HepG2 (cell line): ENCODE data around the gene DAB2IP. TPM values are rescaled to one million over a fixed set of nuclear protein-coding genes. Genes with fewer than 3 reads are reported as not detected.

Experiments
- ATAC-seq: fragments of 200-7000 bp; cut with Tn5 transposase; 3 replicates; pipeline ENCODE4 v1.9.1; 2020; ENCODE audit warnings: mild to moderate bottlenecking, moderate library complexity
- BruUV-seq: library from RNA; stranded (reverse); fragments of 400-500 nt; replicated peaks from 2 replicates; lab custom pipeline; 2021; lab: Mats Ljungman, UMichigan
- CTCF ChIA-PET: fragments of 300-600 bp; formaldehyde crosslinking; extraction: SDS; loops from one replicate; lab custom pipeline; 2021; ENCODE audit warnings: low total read pairs, inconsistent platforms, low intra/inter-chr PET ratio; lab: Yijun Ruan, JAX
- POLR2A ChIA-PET: fragments of 350-600 bp; sonication (Branson Sonifier 250); formaldehyde crosslinking; loops from one replicate; lab custom pipeline; 2020; ENCODE audit warnings: antibody characterized with exemption, inconsistent platforms; lab: Yijun Ruan, JAX
- DNase-seq: peaks from one replicate; pipeline ENCODE4 v3.0.0-alpha.2; 2015; ENCODE audit warnings: low spot score
- FAIRE-seq: peaks from 3 replicates; lab custom pipeline; 2011; peaks lifted over from hg19 to GRCh38; lab: Jason Lieb, UNC
- H2AFZ ChIP-seq: one replicate; pipeline ENCODE4 v1.6.1; 2011; ENCODE audit warnings: low read length, inconsistent platforms
- H3K27ac ChIP-seq: fragments of 300-600 bp; 3 replicates; pipeline ENCODE4 v1.8.0; 2011; ENCODE audit warnings: mixed run types, mild to moderate bottlenecking, mixed read lengths, low read length, inconsistent platforms; ENCODE audit not compliant: insufficient read depth; ENCODE audit errors: extremely low read length
- H3K27me3 ChIP-seq, 2 experiments: fragments of 200-600 bp in 1 of 2; 2 replicates in 1 of 2; 3 replicates in 1 of 2; pipeline versions ENCODE4 v1.6.0 to v1.8.0; 2011; ENCODE audit warnings: low read length in 2 of 2, mild to moderate bottlenecking in 2 of 2, moderate library complexity in 2 of 2, inconsistent platforms in 1 of 2; ENCODE audit not compliant: insufficient read depth in 2 of 2, control insufficient read depth in 1 of 2
- H3K36me3 ChIP-seq, 2 experiments: fragments of 200-600 bp in 1 of 2; replicated peaks in 1 of 2; 2 replicates in 1 of 2; 3 replicates in 1 of 2; pipeline versions ENCODE4 v1.5.1 to v1.8.0; 2011; ENCODE audit warnings: low read length in 2 of 2, inconsistent platforms in 1 of 2; ENCODE audit not compliant: insufficient read depth in 2 of 2, control insufficient read depth in 1 of 2
- H3K4me1 ChIP-seq: 2 replicates; pipeline ENCODE4 v1.5.1; 2012; ENCODE audit warnings: low read length, inconsistent platforms; ENCODE audit not compliant: insufficient read depth
- H3K4me2 ChIP-seq: 2 replicates; pipeline ENCODE4 v1.6.0; 2011; ENCODE audit warnings: low read depth, low read length, inconsistent platforms
- H3K4me3 ChIP-seq, 3 experiments: fragments of 200-600 bp in 1 of 3; sonication (generic), shearing (Covaris generic) in 1 of 3; replicated peaks in 1 of 3; 2 replicates each; pipeline ENCODE4 v1.5.1; 2011 to 2016; ENCODE audit warnings: low read length in 3 of 3, inconsistent platforms in 2 of 3, low read depth in 2 of 3, mild to moderate bottlenecking in 2 of 3, control low read depth in 1 of 3, mixed read lengths in 1 of 3; ENCODE audit not compliant: insufficient read depth in 1 of 3
- H3K79me2 ChIP-seq: one replicate; pipeline ENCODE4 v1.6.1; 2011; ENCODE audit warnings: low read length, inconsistent platforms; ENCODE audit not compliant: insufficient read depth
- H3K9ac ChIP-seq: 2 replicates; pipeline ENCODE4 v1.6.0; 2011; ENCODE audit warnings: mild to moderate bottlenecking, low read depth, low read length, inconsistent platforms; ENCODE audit not compliant: insufficient read depth
- H3K9me3 ChIP-seq: 2 replicates; pipeline ENCODE4 v1.5.1; 2012; ENCODE audit warnings: mild to moderate bottlenecking, low read length
- H4K20me1 ChIP-seq: 2 replicates; pipeline ENCODE4 v1.6.0; 2011; ENCODE audit warnings: inconsistent platforms, mild to moderate bottlenecking, low read length, moderate library complexity; ENCODE audit not compliant: insufficient read depth
- ATAD3A ChIP-seq: sonication (generic); formaldehyde crosslinking; IDR thresholded peaks from 2 replicates; pipeline ENCODE4 v1.4.0; 2020; ENCODE audit warnings: missing genetic modification reagents
- ATF1 ChIP-seq: IDR thresholded peaks from 2 replicates; pipeline ENCODE4 v1.6.1; 2016; ENCODE audit warnings: mild to moderate bottlenecking, control low read depth
- ERF ChIP-seq: IDR thresholded peaks from 2 replicates; pipeline ENCODE4 v1.6.1; 2018; ENCODE audit warnings: missing biosample characterization, missing genetic modification reagents
- HDAC2 ChIP-seq: sonication (generic); formaldehyde crosslinking; IDR thresholded peaks from 2 replicates; pipeline ENCODE4 v1.4.0; 2020; ENCODE audit warnings: missing genetic modification reagents
- KLF9 ChIP-seq: IDR thresholded peaks from 2 replicates; pipeline ENCODE4 v1.6.1; 2016; ENCODE audit warnings: low read depth
- MLLT10 ChIP-seq: sonication (generic); formaldehyde crosslinking; IDR thresholded peaks from 2 replicates; pipeline ENCODE4 v1.4.0; 2020; ENCODE audit warnings: missing genetic modification reagents
- NBN ChIP-seq: fragments of 450-650 bp; conservative IDR thresholded peaks from 2 replicates; pipeline ENCODE4 v1.6.1; 2017
- PHB2 ChIP-seq: fragments of 450-650 bp; IDR thresholded peaks from 2 replicates; pipeline ENCODE4 v1.6.1; 2018; ENCODE audit not compliant: partially characterized antibody
- TEAD2 ChIP-seq: sonication (generic); formaldehyde crosslinking; IDR thresholded peaks from 2 replicates; pipeline ENCODE4 v1.9.0; 2021; ENCODE audit warnings: missing genetic modification reagents
- ZHX2 ChIP-seq, 2 experiments: sonication (generic) in 1 of 2; formaldehyde crosslinking in 1 of 2; IDR thresholded peaks; 2 replicates each; pipeline versions ENCODE4 v1.6.1 to v1.9.0; 2014 to 2022; ENCODE audit warnings: antibody characterized with exemption in 1 of 2, borderline replicate concordance in 1 of 2, inconsistent platforms in 1 of 2, low read depth in 1 of 2, missing genetic modification reagents in 1 of 2
- ZNF687 ChIP-seq: sonication (generic); formaldehyde crosslinking; IDR thresholded peaks from 2 replicates; pipeline ENCODE4 v1.5.1; 2020; ENCODE audit warnings: mild to moderate bottlenecking, missing genetic modification reagents, moderate library complexity
- WGBS: methylation state at CpG from one replicate; pipeline ENCODE4 v1.1.6; 2017; ENCODE audit warnings: low lambda C conversion rate; 5-methylcytosine and 5-hydroxymethylcytosine counted together
- in situ Hi-C: cut with HindIII; loops from 2 replicates; pipeline ENCODE4 v1.10.0; 2017; ENCODE audit warnings: low pct_unique_long_range_greater_than_20kb; ENCODE audit not compliant: extremely low pct_ligation_motif_present
- intact Hi-C: fragments of 100-400 bp; cut with micrococcal nuclease; formaldehyde crosslinking; loops from one replicate; pipeline ENCODE4 v1.10.0; 2022; ENCODE audit not compliant: unreplicated experiment
- polyA plus RNA-seq, 8 experiments: library from polyadenylated mRNA; depleted of rRNA in 3 of 8; stranded (reverse) in 7 of 8; unstranded in 1 of 8; fragments of >200 nt; fragmentation: Illumina TruSeq in 4 of 8; extraction: Trizol in 4 of 8; gene quantifications; 2 replicates each; pipeline versions ENCODE4 v1.2.1 to v1.2.3, GENCODE V29; 2011 to 2016; ENCODE audit warnings: low read depth in 4 of 8, missing spikeins in 1 of 8, mixed read lengths in 1 of 8; ENCODE audit not compliant: insufficient read depth in 1 of 8
- total RNA-seq, 5 experiments: library from RNA; depleted of rRNA; stranded (reverse); fragments of >200 nt; fragmentation: Illumina TruSeq; extraction: Trizol; gene quantifications; 2 replicates each; pipeline ENCODE4 v1.2.3, GENCODE V29; 2016; ENCODE audit warnings: low read depth in 1 of 5
- TF ChIP-seq, protein P1 (sequence below): sonication (generic); formaldehyde crosslinking; IDR thresholded peaks from 2 replicates; pipeline ENCODE4 v1.4.0; 2020; ENCODE audit warnings: missing genetic modification reagents; ENCODE audit errors: not compliant biosample characterization

DAB2IP gene
- total and polyA plus RNA-seq, 2 of the 13 experiments (the other 11 are each of a cell fraction or from before 2014, with no cell fraction given), result 25.3 to 37.9 TPM

- ATAC-seq (no peak), FAIRE-seq (no peak), DNase-seq (peak; percentile 26)
- H3K79me2 ChIP-seq, result peaks cover 72% of the 10 kb centered on the region
- peak overlapping the region; percentile 70 for H3K4me2 ChIP-seq
- CTCF ChIA-PET, result no interaction called here
- BruUV-seq, result no TSS peak
- intact Hi-C loops (loop anchor here (10.0 kb wide), 1 partner anchor 76 kb away; no protein-coding TSS in a partner anchor), in situ Hi-C loops (loop anchor here (10.0 to 25.0 kb wide), 2 partner anchors 116 to 238 kb away; no protein-coding TSS in a partner anchor)
- peak overlapping the region; percentile 91 for H3K27ac ChIP-seq
- H3K4me1 ChIP-seq, result peaks cover 91% of the 10 kb centered on the region
- peaks cover 10 to 29% of the 10 kb centered on the region in 2 experiments for H3K36me3 ChIP-seq
- no peak overlapping the region for H3K4me3 ChIP-seq
- H3K9ac ChIP-seq, result 0 out of 2 replicates have a peak overlapping the region, but pooled peaks have one; percentile 67
- no peaks in the 10 kb centered on the region for H3K27me3 ChIP-seq
- H4K20me1 ChIP-seq, result no peaks in the 10 kb centered on the region
- no peak overlapping the region for H2AFZ ChIP-seq
- 78% methylated on average over 4 of the region's 11 CpGs for WGBS
- H3K9me3 ChIP-seq, result no peaks in the 10 kb centered on the region
- POLR2A ChIA-PET, result interaction anchor here (4.0 kb wide), 1 partner anchor 12 kb away, joined by 49 read pairs; no protein-coding TSS in a partner anchor
- no peak for TF ChIP-seq TEAD2
- TF ChIP-seq MLLT10 (CRISPR knock-in tag), result no peak
- TF ChIP-seq ATF1 (CRISPR knock-in tag), result no peak
- TF ChIP-seq HDAC2, result 0 out of 2 replicates have a peak, but pooled peaks have one; percentile 12
- no peak for TF ChIP-seq ERF (CRISPR knock-in tag)
- no peak for TF ChIP-seq ZHX2 (IDR thresholded peaks at IDR 0.05; ENCODE audit: low read depth)
- TF ChIP-seq ZHX2 (CRISPR knock-in tag; IDR thresholded peaks at IDR 0.05; ENCODE audit: borderline replicate concordance), result no peak
- TF ChIP-seq PHB2, result no peak
- no peak for TF ChIP-seq ATAD3A (CRISPR knock-in tag)
- no peak for TF ChIP-seq NBN
- TF ChIP-seq, protein P1, sequence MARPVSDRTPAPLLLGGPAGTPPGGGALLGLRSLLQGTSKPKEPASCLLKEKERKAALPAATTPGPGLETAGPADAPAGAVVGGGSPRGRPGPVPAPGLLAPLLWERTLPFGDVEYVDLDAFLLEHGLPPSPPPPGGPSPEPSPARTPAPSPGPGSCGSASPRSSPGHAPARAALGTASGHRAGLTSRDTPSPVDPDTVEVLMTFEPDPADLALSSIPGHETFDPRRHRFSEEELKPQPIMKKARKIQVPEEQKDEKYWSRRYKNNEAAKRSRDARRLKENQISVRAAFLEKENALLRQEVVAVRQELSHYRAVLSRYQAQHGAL (CRISPR knock-in tag), result no peak
- no peak for TF ChIP-seq KLF9 (CRISPR knock-in tag)
- TF ChIP-seq ZNF687 (CRISPR knock-in tag), result peak; percentile 44
Observed at GRCh38 chr9:121748727-121749423, 97.4 kb downstream of the DAB2IP start.
